HepG2 (cell line): Measurements from ENCODE around the gene SLC23A2. TPM values are rescaled to one million over a fixed set of nuclear protein-coding genes. Genes with fewer than 3 reads are reported as not detected.

Experiments used
- BHLHE40 ChIP-seq: IDR thresholded peaks from 2 replicates; pipeline ENCODE4 v1.6.1; 2011; ENCODE audit warnings: low read length, improper control_type of control experiment
- CBX2 ChIP-seq, 2 experiments: fragments of 200-600 bp in 1 of 2; sonication (generic); formaldehyde crosslinking in 1 of 2; IDR thresholded peaks; 2 replicates each; pipeline versions ENCODE4 v1.7.0 to v1.8.1; 2018 to 2022; ENCODE audit warnings: low read depth in 2 of 2, low read length in 1 of 2, mild to moderate bottlenecking in 1 of 2, missing genetic modification reagents in 1 of 2
- CENPT ChIP-seq: sonication (generic); formaldehyde crosslinking; IDR thresholded peaks from 2 replicates; pipeline ENCODE4 v1.8.0; 2022; ENCODE audit warnings: low read depth, mild to moderate bottlenecking, moderate library complexity, missing genetic modification reagents
- FLYWCH1 ChIP-seq: sonication (generic); formaldehyde crosslinking; IDR thresholded peaks from 2 replicates; pipeline ENCODE4 v1.8.1; 2023; ENCODE audit warnings: mild to moderate bottlenecking, missing genetic modification reagents
- FOXA3 ChIP-seq: IDR thresholded peaks from 2 replicates; pipeline ENCODE4 v1.6.1; 2016; ENCODE audit warnings: missing genetic modification reagents, missing compliant biosample characterization
- HOXA9 ChIP-seq: sonication (generic); formaldehyde crosslinking; IDR thresholded peaks from 2 replicates; pipeline ENCODE4 v1.8.1; 2022; ENCODE audit warnings: missing genetic modification reagents, mild to moderate bottlenecking, moderate library complexity, borderline replicate concordance
- KAT2B ChIP-seq: fragments of 150-350 bp; IDR thresholded peaks from 2 replicates; pipeline ENCODE4 v1.6.1; 2014; ENCODE audit warnings: low read depth, low read length, borderline replicate concordance
- KLF6 ChIP-seq: IDR thresholded peaks from 2 replicates; pipeline ENCODE4 v1.8.0; 2016; ENCODE audit warnings: missing biosample characterization, missing genetic modification reagents
- NFE2L1 ChIP-seq: sonication (generic); formaldehyde crosslinking; IDR thresholded peaks from 2 replicates; pipeline ENCODE4 v1.4.0; 2020; ENCODE audit warnings: missing genetic modification reagents, mild to moderate bottlenecking, borderline replicate concordance
- NR2F1 ChIP-seq, 2 experiments: fragments of 450-650 bp in 1 of 2; formaldehyde crosslinking in 1 of 2; IDR thresholded peaks; 2 replicates each; pipeline versions ENCODE4 v1.5.0 to v1.6.1; 2016 to 2020; ENCODE audit warnings: mild to moderate bottlenecking in 1 of 2, missing compliant biosample characterization in 1 of 2, missing genetic modification reagents in 1 of 2, moderate library complexity in 1 of 2
- SALL1 ChIP-seq: sonication (generic); formaldehyde crosslinking; IDR thresholded peaks from 2 replicates; pipeline ENCODE4 v1.8.0; 2022; ENCODE audit warnings: mild to moderate bottlenecking, missing genetic modification reagents
- SP5 ChIP-seq: IDR thresholded peaks from 2 replicates; pipeline ENCODE4 v1.6.1; 2016; ENCODE audit warnings: low read depth, borderline replicate concordance
- TBX3 ChIP-seq: fragments of 450-650 bp; IDR thresholded peaks from 2 replicates; pipeline ENCODE4 v1.6.1; 2017; ENCODE audit warnings: antibody characterized with exemption, mild to moderate bottlenecking, inconsistent platforms, borderline replicate concordance
- YEATS2 ChIP-seq: sonication (generic); formaldehyde crosslinking; IDR thresholded peaks from 2 replicates; pipeline ENCODE4 v1.4.0; 2020; ENCODE audit warnings: missing genetic modification reagents, borderline replicate concordance
- ZBTB42 ChIP-seq: sonication (generic); formaldehyde crosslinking; IDR thresholded peaks from 2 replicates; pipeline ENCODE4 v1.5.0; 2020; ENCODE audit warnings: mild to moderate bottlenecking, missing genetic modification reagents
- ZFYVE20 ChIP-seq: sonication (generic); formaldehyde crosslinking; IDR thresholded peaks from 2 replicates; pipeline ENCODE4 v1.8.0; 2023; ENCODE audit warnings: low read depth, mild to moderate bottlenecking, moderate library complexity, missing genetic modification reagents, borderline replicate concordance
- ZNF274 ChIP-seq: sonication (generic); formaldehyde crosslinking; IDR thresholded peaks from 2 replicates; pipeline ENCODE4 v1.5.1; 2020; ENCODE audit warnings: mild to moderate bottlenecking, missing genetic modification reagents
- ZNF282 ChIP-seq: fragments of 450-650 bp; IDR thresholded peaks from 2 replicates; pipeline ENCODE4 v1.6.1; 2018; ENCODE audit not compliant: partially characterized antibody
- ZNF343 ChIP-seq: sonication (generic); formaldehyde crosslinking; IDR thresholded peaks from 2 replicates; pipeline ENCODE4 v1.4.0; 2020; ENCODE audit warnings: mild to moderate bottlenecking, missing genetic modification reagents
- ZNF44 ChIP-seq: sonication (generic); formaldehyde crosslinking; IDR thresholded peaks from 2 replicates; pipeline ENCODE4 v1.5.1; 2020; ENCODE audit warnings: mild to moderate bottlenecking, missing genetic modification reagents
- ZNF678 ChIP-seq: sonication (generic); formaldehyde crosslinking; IDR thresholded peaks from 2 replicates; pipeline ENCODE4 v1.4.0; 2020; ENCODE audit warnings: mild to moderate bottlenecking, missing genetic modification reagents
- ZNF7 ChIP-seq: IDR thresholded peaks from 2 replicates; pipeline ENCODE4 v1.6.1; 2016; ENCODE audit warnings: missing biosample characterization, missing genetic modification reagents
- ZNF839 ChIP-seq: sonication (generic); formaldehyde crosslinking; IDR thresholded peaks from 2 replicates; pipeline ENCODE4 v1.4.0; 2020; ENCODE audit warnings: missing genetic modification reagents, mild to moderate bottlenecking, borderline replicate concordance
- polyA plus RNA-seq, 8 experiments: library from polyadenylated mRNA; depleted of rRNA in 3 of 8; stranded (reverse) in 7 of 8; unstranded in 1 of 8; fragments of >200 nt; fragmentation: Illumina TruSeq in 4 of 8; extraction: Trizol in 4 of 8; gene quantifications; 2 replicates each; pipeline versions ENCODE4 v1.2.1 to v1.2.3, GENCODE V29; 2011 to 2016; ENCODE audit warnings: low read depth in 4 of 8, missing spikeins in 1 of 8, mixed read lengths in 1 of 8; ENCODE audit not compliant: insufficient read depth in 1 of 8
- total RNA-seq, 5 experiments: library from RNA; depleted of rRNA; stranded (reverse); fragments of >200 nt; fragmentation: Illumina TruSeq; extraction: Trizol; gene quantifications; 2 replicates each; pipeline ENCODE4 v1.2.3, GENCODE V29; 2016; ENCODE audit warnings: low read depth in 1 of 5
- TF ChIP-seq, protein P1 (sequence below): sonication (generic); formaldehyde crosslinking; IDR thresholded peaks from 2 replicates; pipeline ENCODE4 v1.5.1; 2020; ENCODE audit warnings: missing genetic modification reagents, mild to moderate bottlenecking, borderline replicate concordance
- TF ChIP-seq, protein P2 (sequence below): sonication (generic); formaldehyde crosslinking; IDR thresholded peaks from 2 replicates; pipeline ENCODE4 v1.5.1; 2020; ENCODE audit warnings: missing genetic modification reagents, mild to moderate bottlenecking, borderline replicate concordance
- TF ChIP-seq, protein P3 (sequence below): sonication (generic); formaldehyde crosslinking; IDR thresholded peaks from 2 replicates; pipeline ENCODE4 v1.5.0; 2020; ENCODE audit warnings: missing genetic modification reagents

SLC23A2 gene
- total and polyA plus RNA-seq, 2 of the 13 experiments (the other 11 are each of a cell fraction or from before 2014, with no cell fraction given): 42.2 to 51.2 TPM

DNA sequence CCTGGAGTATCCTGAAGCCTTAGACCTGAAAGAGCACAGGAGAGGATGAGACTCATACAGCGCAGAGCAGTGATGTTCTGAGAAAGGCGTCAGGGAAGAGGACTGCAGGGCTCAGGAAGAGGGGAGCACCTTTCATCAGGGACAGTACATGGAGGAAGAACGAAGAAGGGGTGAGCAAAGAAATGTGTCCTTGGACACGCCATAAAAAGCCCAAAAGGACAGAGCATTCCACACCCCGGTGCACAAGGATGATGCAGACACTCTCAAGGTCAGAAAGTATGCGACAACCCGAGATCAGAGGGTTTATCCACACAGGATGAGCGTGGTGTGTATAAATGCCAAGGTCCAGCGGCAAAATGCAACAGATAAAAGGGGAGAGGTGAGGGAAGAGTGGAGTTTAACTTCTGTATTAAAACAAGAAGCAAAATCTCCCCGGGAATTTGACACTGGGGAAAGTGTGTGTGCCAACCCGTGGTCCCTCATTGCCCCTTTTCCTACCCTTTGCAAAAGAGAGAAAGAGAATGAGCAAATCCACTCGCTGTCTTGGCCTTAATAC, 64.4 kb downstream of the SLC23A2 start (continued):
- no peak for TF ChIP-seq KLF6 (CRISPR knock-in tag)
- no peak for TF ChIP-seq FLYWCH1 (CRISPR knock-in tag)
- TF ChIP-seq ZNF678 (CRISPR knock-in tag): no peak
- TF ChIP-seq NR2F1 (CRISPR knock-in tag; IDR thresholded peaks at IDR 0.05): peak; percentile 14 to 61; a peak in 1 of 4 replicates
- peak; percentile 52; the same call in 1 of the 2 replicates for TF ChIP-seq ZNF839 (CRISPR knock-in tag)
- no peak for TF ChIP-seq HOXA9 (CRISPR knock-in tag)
- TF ChIP-seq, protein P1, sequence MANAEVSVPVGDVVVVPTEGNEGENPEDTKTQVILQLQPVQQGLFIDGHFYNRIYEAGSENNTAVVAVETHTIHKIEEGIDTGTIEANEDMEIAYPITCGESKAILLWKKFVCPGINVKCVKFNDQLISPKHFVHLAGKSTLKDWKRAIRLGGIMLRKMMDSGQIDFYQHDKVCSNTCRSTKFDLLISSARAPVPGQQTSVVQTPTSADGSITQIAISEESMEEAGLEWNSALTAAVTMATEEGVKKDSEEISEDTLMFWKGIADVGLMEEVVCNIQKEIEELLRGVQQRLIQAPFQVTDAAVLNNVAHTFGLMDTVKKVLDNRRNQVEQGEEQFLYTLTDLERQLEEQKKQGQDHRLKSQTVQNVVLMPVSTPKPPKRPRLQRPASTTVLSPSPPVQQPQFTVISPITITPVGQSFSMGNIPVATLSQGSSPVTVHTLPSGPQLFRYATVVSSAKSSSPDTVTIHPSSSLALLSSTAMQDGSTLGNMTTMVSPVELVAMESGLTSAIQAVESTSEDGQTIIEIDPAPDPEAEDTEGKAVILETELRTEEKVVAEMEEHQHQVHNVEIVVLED: peak; percentile 44; the same call in 1 of the 2 replicates
- no peak for TF ChIP-seq CENPT (CRISPR knock-in tag)
- TF ChIP-seq FOXA3 (CRISPR knock-in tag): peak; percentile 90
- TF ChIP-seq ZNF274 (CRISPR knock-in tag): no peak
- no peak for TF ChIP-seq CBX2 (IDR thresholded peaks at IDR 0.05; ENCODE audit: low read depth, low read length)
- no peak for TF ChIP-seq CBX2 (CRISPR knock-in tag; IDR thresholded peaks at IDR 0.05; ENCODE audit: low read depth)
- TF ChIP-seq KAT2B: no peak
- TF ChIP-seq, protein P2, sequence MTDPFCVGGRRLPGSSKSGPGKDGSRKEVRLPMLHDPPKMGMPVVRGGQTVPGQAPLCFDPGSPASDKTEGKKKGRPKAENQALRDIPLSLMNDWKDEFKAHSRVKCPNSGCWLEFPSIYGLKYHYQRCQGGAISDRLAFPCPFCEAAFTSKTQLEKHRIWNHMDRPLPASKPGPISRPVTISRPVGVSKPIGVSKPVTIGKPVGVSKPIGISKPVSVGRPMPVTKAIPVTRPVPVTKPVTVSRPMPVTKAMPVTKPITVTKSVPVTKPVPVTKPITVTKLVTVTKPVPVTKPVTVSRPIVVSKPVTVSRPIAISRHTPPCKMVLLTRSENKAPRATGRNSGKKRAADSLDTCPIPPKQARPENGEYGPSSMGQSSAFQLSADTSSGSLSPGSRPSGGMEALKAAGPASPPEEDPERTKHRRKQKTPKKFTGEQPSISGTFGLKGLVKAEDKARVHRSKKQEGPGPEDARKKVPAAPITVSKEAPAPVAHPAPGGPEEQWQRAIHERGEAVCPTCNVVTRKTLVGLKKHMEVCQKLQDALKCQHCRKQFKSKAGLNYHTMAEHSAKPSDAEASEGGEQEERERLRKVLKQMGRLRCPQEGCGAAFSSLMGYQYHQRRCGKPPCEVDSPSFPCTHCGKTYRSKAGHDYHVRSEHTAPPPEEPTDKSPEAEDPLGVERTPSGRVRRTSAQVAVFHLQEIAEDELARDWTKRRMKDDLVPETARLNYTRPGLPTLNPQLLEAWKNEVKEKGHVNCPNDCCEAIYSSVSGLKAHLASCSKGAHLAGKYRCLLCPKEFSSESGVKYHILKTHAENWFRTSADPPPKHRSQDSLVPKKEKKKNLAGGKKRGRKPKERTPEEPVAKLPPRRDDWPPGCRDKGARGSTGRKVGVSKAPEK (CRISPR knock-in tag): 0 out of 2 replicates have a peak, but pooled peaks have one; percentile 48
- TF ChIP-seq NFE2L1: no peak
- TF ChIP-seq YEATS2 (CRISPR knock-in tag): peak; percentile 72; the same call in 1 of the 2 replicates
- peak; percentile 99 for TF ChIP-seq SALL1 (CRISPR knock-in tag)
- 0 out of 2 replicates have a peak, but pooled peaks have one; percentile 28 for TF ChIP-seq ZNF44 (CRISPR knock-in tag)
- no peak; the same call in 1 of the 2 replicates for TF ChIP-seq ZBTB42
- peak; percentile 77; the same call in 1 of the 2 replicates for TF ChIP-seq TBX3
- no peak for TF ChIP-seq ZNF343 (CRISPR knock-in tag)
- TF ChIP-seq SP5 (CRISPR knock-in tag): peak; percentile 49; the same call in 1 of the 2 replicates
- TF ChIP-seq ZNF282: no peak
- TF ChIP-seq, protein P3, sequence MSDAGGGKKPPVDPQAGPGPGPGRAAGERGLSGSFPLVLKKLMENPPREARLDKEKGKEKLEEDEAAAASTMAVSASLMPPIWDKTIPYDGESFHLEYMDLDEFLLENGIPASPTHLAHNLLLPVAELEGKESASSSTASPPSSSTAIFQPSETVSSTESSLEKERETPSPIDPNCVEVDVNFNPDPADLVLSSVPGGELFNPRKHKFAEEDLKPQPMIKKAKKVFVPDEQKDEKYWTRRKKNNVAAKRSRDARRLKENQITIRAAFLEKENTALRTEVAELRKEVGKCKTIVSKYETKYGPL (CRISPR knock-in tag): no peak
- TF ChIP-seq ZNF7 (CRISPR knock-in tag): no peak; the same call in 1 of the 2 replicates
- TF ChIP-seq ZFYVE20 (CRISPR knock-in tag): no peak
- TF ChIP-seq BHLHE40: no peak
